ENCODE results near the gene IL31.

- TF ChIP-seq CTCF (IDR thresholded peaks at IDR 0.05) = no peak
- TF ChIP-seq POLR2A (IDR thresholded peaks at IDR 0.05) = no peak
Observed at GRCh38 chr12:122125452-122126341, 48.3 kb downstream of the IL31 start.
